ENCODE results near the gene CYSRT1. TPM values are rescaled to one million over a fixed set of nuclear protein-coding genes. Genes with fewer than 3 reads are reported as not detected.

CYSRT1 gene
- total RNA-seq, 2 experiments from 2014 or later: 0.17 to 0.26 TPM

DNA sequence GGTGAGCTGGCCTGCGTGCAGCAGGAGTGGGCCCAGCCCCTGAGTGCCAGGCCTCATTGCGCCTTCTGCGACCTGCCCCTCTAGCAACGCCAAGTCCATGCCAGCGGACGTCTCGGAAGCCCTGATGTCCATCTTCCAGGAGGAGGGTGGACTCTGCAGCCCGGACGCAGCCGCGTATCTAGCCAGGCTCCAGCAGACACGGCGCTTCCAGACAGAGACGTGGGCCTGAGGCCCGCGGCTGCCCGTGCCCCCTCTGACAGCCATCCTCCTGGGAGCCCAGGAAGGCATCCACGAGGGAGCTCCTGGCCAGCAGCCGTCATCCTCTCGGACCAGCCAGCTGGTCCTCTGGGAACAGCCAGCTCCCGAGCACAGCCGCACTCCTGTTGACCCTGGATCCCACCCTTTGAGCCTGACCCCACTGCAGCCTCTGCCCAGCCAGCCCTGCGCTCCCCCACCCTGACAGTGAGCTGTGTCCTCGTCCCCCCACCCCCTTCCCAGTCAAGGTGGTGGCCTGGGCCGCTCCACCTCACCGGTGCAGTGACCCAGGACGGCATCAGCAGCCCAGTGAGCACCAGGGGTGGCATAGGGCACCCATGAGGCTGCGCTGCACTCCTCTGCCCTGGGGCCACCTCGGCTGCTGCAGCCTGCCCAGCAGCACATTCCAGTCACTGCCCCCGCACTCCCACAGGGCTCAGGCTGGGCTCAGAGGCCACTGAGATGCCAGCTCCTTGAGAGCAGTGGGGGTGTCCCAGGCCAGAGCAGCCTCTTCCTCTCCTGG is 8.6 kb upstream of the CYSRT1 start:
- DNase-seq: no peak
- intact Hi-C loops (cut with micrococcal nuclease): no loop called here
- Mint-ChIP-seq H3K27ac (no peak overlapping the region), H3K4me1 (ENCODE audit: low read depth) (no peaks in the 10 kb centered on the region), H3K4me3 (no peak overlapping the region), H3K36me3 (ENCODE audit: low read depth) (peaks cover 2% of the 10 kb centered on the region), H3K27me3 (ENCODE audit: low read depth) (no peaks in the 10 kb centered on the region), H3K9me3 (no peaks in the 10 kb centered on the region)
- CTCF ChIA-PET: no interaction called here

- Mint-ChIP-seq H3K9me3 (no peaks in the 10 kb centered on the region), H3K27ac (no peak overlapping the region), H3K27me3 (ENCODE audit: low read depth) (no peaks in the 10 kb centered on the region), H3K36me3 (ENCODE audit: low read depth) (peaks cover 2% of the 10 kb centered on the region), H3K4me3 (no peak overlapping the region), H3K4me1 (ENCODE audit: low read depth) (no peaks in the 10 kb centered on the region)
- intact Hi-C loops (cut with micrococcal nuclease): no loop called here
- CTCF ChIA-PET: interaction anchor here (0.7 kb wide), 1 partner anchor 11 kb away, joined by 5 read pairs; no protein-coding TSS in a partner anchor
- no peak for DNase-seq
Observed at GRCh38 chr9:137217276-137218211, 7.4 kb upstream of the CYSRT1 start.

DNA sequence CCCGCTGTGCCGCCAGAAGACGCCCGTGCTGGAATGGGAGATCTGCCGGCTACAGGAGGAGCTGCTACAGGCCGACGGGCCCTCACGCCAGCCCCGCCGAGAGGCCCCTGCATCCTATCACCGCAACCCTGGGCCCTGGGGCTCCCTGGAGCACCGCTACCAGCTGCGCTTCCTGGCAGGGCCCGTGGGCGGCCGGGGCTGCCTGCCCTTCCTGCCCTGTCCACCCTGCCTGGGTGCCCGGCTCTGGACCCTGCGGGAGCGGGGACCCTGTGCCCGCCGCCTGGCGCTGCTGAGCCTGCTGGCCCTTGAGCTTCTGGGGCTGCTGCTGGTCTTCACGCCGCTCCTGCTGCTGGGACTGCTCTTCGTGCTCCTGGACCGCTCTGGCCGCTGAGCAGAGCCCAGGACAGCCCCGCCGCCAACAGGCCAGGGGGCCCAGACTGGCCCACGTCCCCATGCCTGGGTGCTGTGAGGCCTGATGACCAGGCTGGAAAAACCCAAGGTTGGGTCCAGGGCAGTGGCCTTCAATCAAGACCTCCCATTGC is 6.7 kb upstream of the CYSRT1 start:
- no peak for DNase-seq
- no peak overlapping the region for H3K27ac Mint-ChIP-seq
- CTCF ChIA-PET: no interaction called here
- H3K4me3 Mint-ChIP-seq: no peak overlapping the region
- no peaks in the 10 kb centered on the region for H3K9me3 Mint-ChIP-seq
- no peaks in the 10 kb centered on the region for H3K36me3 Mint-ChIP-seq (ENCODE audit: low read depth)
- no peaks in the 10 kb centered on the region for H3K27me3 Mint-ChIP-seq (ENCODE audit: low read depth)
- H3K4me1 Mint-ChIP-seq (ENCODE audit: low read depth): peaks cover 1% of the 10 kb centered on the region
- intact Hi-C loops (cut with micrococcal nuclease): no loop called here

DNA sequence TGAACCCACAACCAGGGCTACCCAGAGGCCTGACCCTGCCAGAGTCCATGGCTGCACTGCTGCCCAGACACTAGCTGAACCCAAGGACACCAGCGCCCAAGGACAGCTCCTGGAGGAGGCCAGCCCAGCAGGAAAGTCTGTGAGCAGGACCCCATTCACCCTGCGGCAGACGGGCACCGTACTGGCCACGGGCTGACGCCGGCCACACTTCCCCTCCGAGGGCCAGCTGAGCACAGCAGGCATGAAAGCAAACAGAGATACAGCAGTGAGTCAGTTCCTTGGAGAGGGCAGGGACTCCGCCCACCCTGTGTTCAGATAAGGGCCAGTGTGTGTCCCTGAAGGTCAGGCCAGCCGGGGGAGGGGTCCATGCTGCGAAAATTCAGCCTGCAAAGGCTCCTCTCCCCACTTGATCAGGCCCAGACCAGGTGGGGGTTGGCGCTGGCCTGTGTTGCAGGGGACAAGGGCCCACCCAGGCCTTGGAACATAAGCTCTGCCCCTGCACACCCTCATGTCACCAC is 6.2 kb upstream of the CYSRT1 start:
- no peaks in the 10 kb centered on the region for H3K27me3 Mint-ChIP-seq (ENCODE audit: low read depth)
- H3K36me3 Mint-ChIP-seq (ENCODE audit: low read depth): no peaks in the 10 kb centered on the region
- peaks cover 1% of the 10 kb centered on the region for H3K4me1 Mint-ChIP-seq (ENCODE audit: low read depth)
- H3K27ac Mint-ChIP-seq: no peak overlapping the region
- no peaks in the 10 kb centered on the region for H3K9me3 Mint-ChIP-seq
- no peak for DNase-seq
- CTCF ChIA-PET: no interaction called here
- intact Hi-C loops (cut with micrococcal nuclease): no loop called here
- H3K4me3 Mint-ChIP-seq: no peak overlapping the region

DNA sequence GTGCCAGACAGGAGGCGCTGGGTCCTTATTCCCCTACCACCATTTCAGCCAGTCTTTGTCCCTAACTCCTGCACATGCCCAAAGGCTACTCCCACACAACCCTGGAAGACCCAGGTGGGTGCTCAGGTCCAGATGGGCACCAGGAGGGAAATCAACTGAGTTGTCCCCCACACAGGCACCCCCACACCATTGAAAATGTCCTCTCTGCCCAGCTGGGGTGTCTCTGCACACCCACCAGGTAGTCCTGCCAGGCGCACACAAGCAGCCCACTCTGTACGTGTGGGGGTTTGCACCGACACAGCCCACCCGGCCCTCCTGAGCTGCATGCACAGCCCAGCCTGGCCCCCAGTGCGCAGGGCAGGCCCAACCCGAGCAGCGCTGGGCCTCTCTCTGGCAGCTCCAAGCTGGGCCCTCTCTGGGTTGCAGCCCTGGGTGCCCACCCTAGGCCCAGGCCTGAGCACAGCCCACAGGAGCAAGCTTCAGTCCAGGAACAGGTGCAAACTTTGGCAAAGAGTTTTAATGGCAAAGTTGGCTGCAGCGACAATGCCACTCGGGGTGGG is 5.1 kb upstream of the CYSRT1 start:
- DNase-seq: no peak
- Mint-ChIP-seq H3K27ac (no peak overlapping the region), H3K4me3 (no peak overlapping the region), H3K27me3 (ENCODE audit: low read depth) (no peaks in the 10 kb centered on the region), H3K4me1 (ENCODE audit: low read depth) (peaks cover 4% of the 10 kb centered on the region), H3K9me3 (no peaks in the 10 kb centered on the region), H3K36me3 (ENCODE audit: low read depth) (no peaks in the 10 kb centered on the region)
- intact Hi-C loops (cut with micrococcal nuclease): loop anchor here (10.0 kb wide), 1 partner anchor 335 kb away; the partner anchor contains the start of gene TRAF2
- CTCF ChIA-PET: no interaction called here

- Mint-ChIP-seq H3K4me1 (ENCODE audit: low read depth) (peaks cover 4% of the 10 kb centered on the region), H3K4me3 (peak overlapping the region; percentile 40), H3K27ac (no peak overlapping the region), H3K27me3 (ENCODE audit: low read depth) (no peaks in the 10 kb centered on the region), H3K36me3 (ENCODE audit: low read depth) (no peaks in the 10 kb centered on the region), H3K9me3 (no peaks in the 10 kb centered on the region)
- intact Hi-C loops (cut with micrococcal nuclease): loop anchor here (10.0 kb wide), 1 partner anchor 336 kb away; the partner anchor contains the start of gene TRAF2
- CTCF ChIA-PET: no interaction called here
- DNase-seq: no peak
Observed at GRCh38 chr9:137220317-137221094, 4.5 kb upstream of the CYSRT1 start.

DNA sequence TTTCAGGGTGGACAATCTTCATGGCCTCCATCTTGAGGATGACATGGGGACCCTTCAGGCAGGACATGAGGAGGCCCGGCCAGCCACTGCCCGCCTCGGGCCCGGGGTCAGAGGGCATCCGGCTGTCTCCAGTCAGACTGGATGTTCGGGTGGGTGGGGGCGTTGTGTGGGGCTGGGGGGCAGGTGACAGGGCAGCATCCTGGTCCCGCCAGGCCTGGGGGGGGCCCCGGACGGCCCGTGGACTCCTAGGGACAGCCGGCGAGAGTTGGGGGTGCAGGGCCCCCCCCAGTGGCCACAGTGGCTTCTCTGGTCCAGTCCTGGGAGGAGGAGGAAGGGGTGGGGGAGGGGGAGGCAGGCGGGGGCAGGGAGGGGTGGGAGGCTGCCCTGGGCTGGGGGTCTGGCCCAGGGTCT is 3.9 kb upstream of the CYSRT1 start:
- CTCF ChIA-PET: no interaction called here
- H3K27me3 Mint-ChIP-seq (ENCODE audit: low read depth): no peaks in the 10 kb centered on the region
- peaks cover 4% of the 10 kb centered on the region for H3K4me1 Mint-ChIP-seq (ENCODE audit: low read depth)
- no peaks in the 10 kb centered on the region for H3K9me3 Mint-ChIP-seq
- peak overlapping the region; percentile 40 for H3K4me3 Mint-ChIP-seq
- no peak overlapping the region for H3K27ac Mint-ChIP-seq
- DNase-seq: no peak
- H3K36me3 Mint-ChIP-seq (ENCODE audit: low read depth): no peaks in the 10 kb centered on the region
- intact Hi-C loops (cut with micrococcal nuclease): loop anchor here (10.0 kb wide), 1 partner anchor 336 kb away; the partner anchor contains the start of gene TRAF2

DNA sequence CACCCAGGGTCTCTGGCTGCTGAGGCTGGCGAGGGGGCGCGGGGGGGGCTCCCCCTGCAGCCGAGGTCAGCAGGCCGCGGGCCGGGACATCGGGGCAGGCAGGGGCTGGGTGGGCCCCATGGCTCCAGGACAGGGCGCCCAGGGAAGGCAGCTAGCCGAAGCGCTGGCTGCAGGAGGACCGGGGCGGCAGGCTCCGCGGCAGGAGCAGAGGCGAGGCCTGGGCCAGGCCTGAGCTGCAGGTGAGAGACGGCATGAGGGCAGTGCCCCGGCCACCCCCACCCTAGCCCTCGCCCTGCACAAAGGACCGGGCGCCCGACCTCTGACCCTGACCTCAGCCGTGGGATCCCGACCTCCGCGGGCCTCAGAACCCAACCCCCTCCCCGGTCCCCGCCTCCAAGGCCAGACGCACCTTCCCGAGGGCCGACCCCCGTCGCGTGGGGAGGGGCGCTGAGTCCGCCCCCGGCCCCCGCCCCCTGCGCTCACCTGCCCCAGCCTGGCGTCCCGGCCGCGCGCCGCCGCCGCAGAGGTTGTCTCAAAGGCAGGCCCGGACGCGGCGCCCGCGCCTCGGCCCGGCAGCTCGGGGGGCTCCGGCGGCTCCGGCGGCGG is 3.4 kb upstream of the CYSRT1 start:
- H3K36me3 Mint-ChIP-seq (ENCODE audit: low read depth): no peaks in the 10 kb centered on the region
- H3K27ac Mint-ChIP-seq: no peak overlapping the region
- intact Hi-C loops (cut with micrococcal nuclease): loop anchor here (10.0 kb wide), 1 partner anchor 337 kb away; the partner anchor contains the start of gene TRAF2
- H3K4me1 Mint-ChIP-seq (ENCODE audit: low read depth): peaks cover 4% of the 10 kb centered on the region
- DNase-seq: no peak
- H3K27me3 Mint-ChIP-seq (ENCODE audit: low read depth): no peaks in the 10 kb centered on the region
- no peak overlapping the region for H3K4me3 Mint-ChIP-seq
- CTCF ChIA-PET: interaction anchor here (1.3 kb wide), 1 partner anchor 101 kb away, joined by 3 read pairs; no protein-coding TSS in a partner anchor
- no peaks in the 10 kb centered on the region for H3K9me3 Mint-ChIP-seq

- Mint-ChIP-seq H3K27me3 (ENCODE audit: low read depth) (no peaks in the 10 kb centered on the region), H3K4me1 (ENCODE audit: low read depth) (peaks cover 5% of the 10 kb centered on the region), H3K4me3 (peak within 1 kb of the TSS; percentile 85), H3K27ac (no peak within 1 kb of the TSS), H3K36me3 (ENCODE audit: low read depth) (no peaks in the 10 kb centered on the region), H3K9me3 (no peaks in the 10 kb centered on the region)
- peak; percentile 36 for DNase-seq
- intact Hi-C loops (cut with micrococcal nuclease): loop anchor here (1.0 to 10.0 kb wide), 9 partner anchors 17 to 338 kb away; partner anchors contain the start of genes ANAPC2, MAN1B1, NDOR1 and NELFB
- CTCF ChIA-PET: interaction anchor here (1.3 to 2.4 kb wide), 4 partner anchors 14 to 102 kb away, joined by 3 to 17 read pairs (median 4); no protein-coding TSS in a partner anchor
Observed at GRCh38 chr9:137222190-137223077, 2.5 kb upstream of the CYSRT1 start, which contains the start of gene RNF208. TSS of gene RNF208 (minus strand) at chr9:137222240. CDS start at chr9:137221212, 1,028 bp downstream.
